ENCODE measurements around the gene IREB2.

The IREB2 gene

GRCh38 chr15:78453447-78453846, 15.4 kb downstream of the IREB2 start:
- H3K4me1 ChIP-seq (ENCODE audit: control insufficient read depth, insufficient read depth, low read length) = peaks cover 77% of the 10 kb centered on the region
- H3K9ac ChIP-seq (ENCODE audit: low read length) = no peak overlapping the region
- no peaks in the 10 kb centered on the region for H3K9me3 ChIP-seq (ENCODE audit: control insufficient read depth, low read length)
- DNase-seq (ENCODE audit: low read depth) = no peak
- no peaks in the 10 kb centered on the region for H3K27me3 ChIP-seq (replicated peaks; ENCODE audit: control insufficient read depth, insufficient read depth, low read length)
- peaks cover 6% of the 10 kb centered on the region for H3K36me3 ChIP-seq (ENCODE audit: control insufficient read depth, insufficient read depth, low read length, severe bottlenecking)
- no peak overlapping the region for H3K4me3 ChIP-seq (ENCODE audit: low read length)

GRCh38 chr15:78454992-78455391, 17.0 kb downstream of the IREB2 start:
- no peaks in the 10 kb centered on the region for H3K27me3 ChIP-seq (replicated peaks; ENCODE audit: control insufficient read depth, insufficient read depth, low read length)
- DNase-seq (ENCODE audit: low read depth) = no peak
- peak overlapping the region; percentile 55 for H3K4me3 ChIP-seq (ENCODE audit: low read length)

GRCh38 chr15:78455749-78456148, 17.7 kb downstream of the IREB2 start:
- peak; percentile 22 for DNase-seq (ENCODE audit: low read depth)
- H3K27me3 ChIP-seq (replicated peaks; ENCODE audit: control insufficient read depth, insufficient read depth, low read length) = no peaks in the 10 kb centered on the region
- peaks cover 6% of the 10 kb centered on the region for H3K36me3 ChIP-seq (ENCODE audit: control insufficient read depth, insufficient read depth, low read length, severe bottlenecking)
- no peaks in the 10 kb centered on the region for H3K9me3 ChIP-seq (ENCODE audit: control insufficient read depth, low read length)
- H3K9ac ChIP-seq (ENCODE audit: low read length) = peak overlapping the region; percentile 71
- H3K4me3 ChIP-seq (ENCODE audit: low read length) = peak overlapping the region; percentile 55
- peaks cover 61% of the 10 kb centered on the region for H3K4me1 ChIP-seq (ENCODE audit: control insufficient read depth, insufficient read depth, low read length)

More at GRCh38 chr15:78454992-78455391, 17.0 kb downstream of the IREB2 start:
- peaks cover 63% of the 10 kb centered on the region for H3K4me1 ChIP-seq (ENCODE audit: control insufficient read depth, insufficient read depth, low read length)
- peak overlapping the region; percentile 71 for H3K9ac ChIP-seq (ENCODE audit: low read length)
- peaks cover 6% of the 10 kb centered on the region for H3K36me3 ChIP-seq (ENCODE audit: control insufficient read depth, insufficient read depth, low read length, severe bottlenecking)
- H3K9me3 ChIP-seq (ENCODE audit: control insufficient read depth, low read length) = no peaks in the 10 kb centered on the region

- Histone ChIP-seq H3K4me3 (ENCODE audit: low read length) (peak overlapping the region; percentile 55), H3K9me3 (ENCODE audit: control insufficient read depth, low read length) (no peaks in the 10 kb centered on the region), H3K9ac (ENCODE audit: low read length) (peak overlapping the region; percentile 71), H3K4me1 (ENCODE audit: control insufficient read depth, insufficient read depth, low read length) (peaks cover 68% of the 10 kb centered on the region), H3K27me3 (replicated peaks; ENCODE audit: control insufficient read depth, insufficient read depth, low read length) (no peaks in the 10 kb centered on the region), H3K36me3 (ENCODE audit: control insufficient read depth, insufficient read depth, low read length, severe bottlenecking) (peaks cover 6% of the 10 kb centered on the region)
- DNase-seq (ENCODE audit: low read depth) = no peak
These were observed 18.4 kb downstream of the IREB2 start for GRCh38 chr15:78456426-78456825.

- no peaks in the 10 kb centered on the region for H3K36me3 ChIP-seq (ENCODE audit: control insufficient read depth, insufficient read depth, low read length, severe bottlenecking)
- no peaks in the 10 kb centered on the region for H3K27me3 ChIP-seq (replicated peaks; ENCODE audit: control insufficient read depth, insufficient read depth, low read length)
- DNase-seq (ENCODE audit: low read depth) = peak; percentile 94
- H3K9me3 ChIP-seq (ENCODE audit: control insufficient read depth, low read length) = no peaks in the 10 kb centered on the region
- H3K9ac ChIP-seq (ENCODE audit: low read length) = peak overlapping the region; percentile 71
- H3K4me3 ChIP-seq (ENCODE audit: low read length) = no peak overlapping the region
- peaks cover 75% of the 10 kb centered on the region for H3K4me1 ChIP-seq (ENCODE audit: control insufficient read depth, insufficient read depth, low read length)
These were observed 19.1 kb downstream of the IREB2 start for GRCh38 chr15:78457101-78457500.

- H3K27me3 ChIP-seq (replicated peaks; ENCODE audit: control insufficient read depth, insufficient read depth, low read length) = no peaks in the 10 kb centered on the region
- peaks cover 68% of the 10 kb centered on the region for H3K4me1 ChIP-seq (ENCODE audit: control insufficient read depth, insufficient read depth, low read length)
- H3K4me3 ChIP-seq (ENCODE audit: low read length) = peak overlapping the region; percentile 44
- DNase-seq (ENCODE audit: low read depth) = no peak
- no peaks in the 10 kb centered on the region for H3K9me3 ChIP-seq (ENCODE audit: control insufficient read depth, low read length)
- H3K9ac ChIP-seq (ENCODE audit: low read length) = peak overlapping the region; percentile 50
- peaks cover 29% of the 10 kb centered on the region for H3K36me3 ChIP-seq (ENCODE audit: control insufficient read depth, insufficient read depth, low read length, severe bottlenecking)
These were observed 22.7 kb downstream of the IREB2 start for GRCh38 chr15:78460737-78461136.

- H3K4me1 ChIP-seq (ENCODE audit: control insufficient read depth, insufficient read depth, low read length) = peaks cover 63% of the 10 kb centered on the region
- peaks cover 35% of the 10 kb centered on the region for H3K36me3 ChIP-seq (ENCODE audit: control insufficient read depth, insufficient read depth, low read length, severe bottlenecking)
- peak overlapping the region; percentile 50 for H3K9ac ChIP-seq (ENCODE audit: low read length)
- peak overlapping the region; percentile 44 for H3K4me3 ChIP-seq (ENCODE audit: low read length)
- peak; percentile 43 for DNase-seq (ENCODE audit: low read depth)
- H3K27me3 ChIP-seq (replicated peaks; ENCODE audit: control insufficient read depth, insufficient read depth, low read length) = no peaks in the 10 kb centered on the region
- no peaks in the 10 kb centered on the region for H3K9me3 ChIP-seq (ENCODE audit: control insufficient read depth, low read length)
These were observed 23.3 kb downstream of the IREB2 start for GRCh38 chr15:78461171-78461888.

GRCh38 chr15:78469031-78469430, 31.0 kb downstream of the IREB2 start:
- H3K27me3 ChIP-seq (replicated peaks; ENCODE audit: control insufficient read depth, insufficient read depth, low read length) = no peaks in the 10 kb centered on the region
- no peak overlapping the region for H3K4me3 ChIP-seq (ENCODE audit: low read length)
- H3K4me1 ChIP-seq (ENCODE audit: control insufficient read depth, insufficient read depth, low read length) = peaks cover 15% of the 10 kb centered on the region
- H3K36me3 ChIP-seq (ENCODE audit: control insufficient read depth, insufficient read depth, low read length, severe bottlenecking) = peaks cover 94% of the 10 kb centered on the region
- no peak overlapping the region for H3K9ac ChIP-seq (ENCODE audit: low read length)
- H3K9me3 ChIP-seq (ENCODE audit: control insufficient read depth, low read length) = no peaks in the 10 kb centered on the region
- no peak for DNase-seq (ENCODE audit: low read depth)

GRCh38 chr15:78477295-78477694, 39.3 kb downstream of the IREB2 start:
- Histone ChIP-seq H3K27me3 (replicated peaks; ENCODE audit: control insufficient read depth, insufficient read depth, low read length) (no peaks in the 10 kb centered on the region), H3K36me3 (ENCODE audit: control insufficient read depth, insufficient read depth, low read length, severe bottlenecking) (peaks cover 79% of the 10 kb centered on the region), H3K9ac (ENCODE audit: low read length) (no peak overlapping the region), H3K4me3 (ENCODE audit: low read length) (no peak overlapping the region), H3K4me1 (ENCODE audit: control insufficient read depth, insufficient read depth, low read length) (no peaks in the 10 kb centered on the region), H3K9me3 (ENCODE audit: control insufficient read depth, low read length) (no peaks in the 10 kb centered on the region)
- DNase-seq (ENCODE audit: low read depth) = no peak

GRCh38 chr15:78479650-78480049, 41.6 kb downstream of the IREB2 start:
- Histone ChIP-seq H3K4me1 (ENCODE audit: control insufficient read depth, insufficient read depth, low read length) (no peaks in the 10 kb centered on the region), H3K9me3 (ENCODE audit: control insufficient read depth, low read length) (no peaks in the 10 kb centered on the region), H3K27me3 (replicated peaks; ENCODE audit: control insufficient read depth, insufficient read depth, low read length) (no peaks in the 10 kb centered on the region), H3K36me3 (ENCODE audit: control insufficient read depth, insufficient read depth, low read length, severe bottlenecking) (peaks cover 74% of the 10 kb centered on the region), H3K4me3 (ENCODE audit: low read length) (no peak overlapping the region), H3K9ac (ENCODE audit: low read length) (no peak overlapping the region)
- DNase-seq (ENCODE audit: low read depth) = no peak

- Histone ChIP-seq H3K9me3 (ENCODE audit: control insufficient read depth, low read length) (no peaks in the 10 kb centered on the region), H3K4me1 (ENCODE audit: control insufficient read depth, insufficient read depth, low read length) (peaks cover 14% of the 10 kb centered on the region), H3K36me3 (ENCODE audit: control insufficient read depth, insufficient read depth, low read length, severe bottlenecking) (peaks cover 71% of the 10 kb centered on the region)
These were observed 43.9 kb downstream of the IREB2 start for GRCh38 chr15:78481917-78482316.

GRCh38 chr15:78492872-78493271, 54.9 kb downstream of the IREB2 start:
- no peaks in the 10 kb centered on the region for H3K9me3 ChIP-seq (ENCODE audit: control insufficient read depth, low read length)
- no peak for DNase-seq (ENCODE audit: low read depth)
- H3K27me3 ChIP-seq (replicated peaks; ENCODE audit: control insufficient read depth, insufficient read depth, low read length) = no peaks in the 10 kb centered on the region
- no peak overlapping the region for H3K4me3 ChIP-seq (ENCODE audit: low read length)
- peaks cover 95% of the 10 kb centered on the region for H3K36me3 ChIP-seq (ENCODE audit: control insufficient read depth, insufficient read depth, low read length, severe bottlenecking)
- peak overlapping the region; percentile 26 for H3K9ac ChIP-seq (ENCODE audit: low read length)
- peaks cover 24% of the 10 kb centered on the region for H3K4me1 ChIP-seq (ENCODE audit: control insufficient read depth, insufficient read depth, low read length)

More at GRCh38 chr15:78481917-78482316, 43.9 kb downstream of the IREB2 start:
- Histone ChIP-seq H3K27me3 (replicated peaks; ENCODE audit: control insufficient read depth, insufficient read depth, low read length) (no peaks in the 10 kb centered on the region), H3K4me3 (ENCODE audit: low read length) (no peak overlapping the region), H3K9ac (ENCODE audit: low read length) (peak overlapping the region; percentile 5)
- no peak for DNase-seq (ENCODE audit: low read depth)

Data from adipocyte (in vitro differentiated cells).